Prostate gland (tissue), 2 donors: ENCODE data around the gene PRKG2. TPM values are rescaled to one million over a fixed set of nuclear protein-coding genes. Genes with fewer than 3 reads are reported as not detected.
"Not testable (repeated sequence)": the region's sequence is repeated elsewhere in the genome, so short reads cannot be mapped to it uniquely, and the experiment has no call there.

Source experiments
- DNase-seq: peaks from one replicate; pipeline ENCODE4 v3.0.0-alpha.2; 2019; ENCODE audit warnings: low spot score
- H3K27ac ChIP-seq, 2 donors: fragments of 200-600 bp; sonication (generic); 2 replicates each; pipeline ENCODE4 v1.5.1; 2017 to 2019
- H3K27me3 ChIP-seq: fragments of 200-600 bp; sonication (generic); replicated peaks from 2 replicates; pipeline ENCODE4 v1.5.1; 2019; ENCODE audit not compliant: insufficient read depth
- H3K36me3 ChIP-seq, 2 donors: fragments of 200-600 bp; sonication (generic); 1 replicate in 1 of 2; 2 replicates in 1 of 2; pipeline versions ENCODE4 v1.5.1 to v1.8.1; 2017 to 2019
- H3K4me1 ChIP-seq: fragments of 200-600 bp; sonication (generic); replicated peaks from 2 replicates; pipeline ENCODE4 v1.5.1; 2019
- H3K4me3 ChIP-seq, 2 donors: fragments of 200-600 bp; sonication (generic); 2 replicates each; pipeline ENCODE4 v1.5.1; 2017 to 2019
- H3K9me3 ChIP-seq: fragments of 200-600 bp; sonication (generic); 2 replicates; pipeline ENCODE4 v1.5.1; 2017
- POLR2A ChIP-seq: fragments of 450-650 bp; IDR thresholded peaks from one replicate; pipeline ENCODE4 v1.6.1; 2016; ENCODE audit warnings: antibody characterized with exemption, mild to moderate bottlenecking
- POLR2AphosphoS5 ChIP-seq: sonication (generic); formaldehyde crosslinking; IDR thresholded peaks from one replicate; pipeline ENCODE4 v1.6.1; 2017; ENCODE audit warnings: antibody characterized with exemption
- WGBS: methylation state at CpG from one replicate; pipeline ENCODE4 v1.1.5; 2018; 5-methylcytosine and 5-hydroxymethylcytosine counted together
- intact Hi-C: fragments of 100-400 bp; cut with DNase I; formaldehyde crosslinking; loops from one replicate; pipeline ENCODE4 v1.14.2; 2022
- total RNA-seq, 2 donors: library from RNA; depleted of rRNA; stranded (reverse); fragments of >200 nt; gene quantifications; one replicate each; pipeline ENCODE4 v1.1.0, GENCODE V29; 2016
- TF ChIP-seq, protein P1 (sequence below), 4 experiments: fragments of 200-600 bp in 2 of 4; fragments of 450-650 bp in 2 of 4; sonication (generic) in 2 of 4; IDR thresholded peaks; 1 replicate in 3 of 4; 2 replicates in 1 of 4; pipeline ENCODE4 v1.5.1; 2016 to 2019; ENCODE audit warnings: antibody characterized with exemption in 4 of 4, mild to moderate bottlenecking in 2 of 4, moderate library complexity in 2 of 4

Gene PRKG2
- total RNA-seq, 2 donors from 2014 or later, result 5.2 to 8.2 TPM

DNA sequence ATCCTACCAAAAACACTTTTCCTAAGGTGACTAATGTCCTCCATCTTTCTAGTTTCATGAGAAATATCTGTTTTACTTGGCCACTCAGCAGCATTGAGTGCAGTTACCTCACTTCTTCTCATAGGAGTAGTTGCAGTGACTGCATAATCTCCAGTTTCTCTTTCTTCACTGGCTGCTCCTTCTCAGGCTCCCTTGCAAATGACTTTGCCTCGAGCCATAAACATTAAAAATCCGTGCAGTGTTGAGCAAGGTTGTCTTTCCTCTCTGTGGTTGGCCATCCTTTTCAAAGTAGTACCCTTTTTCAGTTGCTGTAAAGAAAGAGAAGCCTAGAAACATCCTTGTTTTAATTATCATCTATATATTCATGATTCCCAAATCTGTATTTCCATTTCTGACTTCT lies 10.2 kb upstream of the PRKG2 start:
- intact Hi-C loops, result no loop called here
- H3K27me3 ChIP-seq, result no peaks in the 10 kb centered on the region
- no peaks in the 10 kb centered on the region for H3K9me3 ChIP-seq
- no peak overlapping the region for H3K4me3 ChIP-seq
- TF ChIP-seq POLR2A, result no peak
- no peak for TF ChIP-seq POLR2AphosphoS5
- TF ChIP-seq, protein P1, sequence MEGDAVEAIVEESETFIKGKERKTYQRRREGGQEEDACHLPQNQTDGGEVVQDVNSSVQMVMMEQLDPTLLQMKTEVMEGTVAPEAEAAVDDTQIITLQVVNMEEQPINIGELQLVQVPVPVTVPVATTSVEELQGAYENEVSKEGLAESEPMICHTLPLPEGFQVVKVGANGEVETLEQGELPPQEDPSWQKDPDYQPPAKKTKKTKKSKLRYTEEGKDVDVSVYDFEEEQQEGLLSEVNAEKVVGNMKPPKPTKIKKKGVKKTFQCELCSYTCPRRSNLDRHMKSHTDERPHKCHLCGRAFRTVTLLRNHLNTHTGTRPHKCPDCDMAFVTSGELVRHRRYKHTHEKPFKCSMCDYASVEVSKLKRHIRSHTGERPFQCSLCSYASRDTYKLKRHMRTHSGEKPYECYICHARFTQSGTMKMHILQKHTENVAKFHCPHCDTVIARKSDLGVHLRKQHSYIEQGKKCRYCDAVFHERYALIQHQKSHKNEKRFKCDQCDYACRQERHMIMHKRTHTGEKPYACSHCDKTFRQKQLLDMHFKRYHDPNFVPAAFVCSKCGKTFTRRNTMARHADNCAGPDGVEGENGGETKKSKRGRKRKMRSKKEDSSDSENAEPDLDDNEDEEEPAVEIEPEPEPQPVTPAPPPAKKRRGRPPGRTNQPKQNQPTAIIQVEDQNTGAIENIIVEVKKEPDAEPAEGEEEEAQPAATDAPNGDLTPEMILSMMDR (IDR thresholded peaks at IDR 0.05), result no peak
- no peaks in the 10 kb centered on the region for H3K36me3 ChIP-seq
- WGBS, result 49% methylated on average over 2 of the region's 2 CpGs
- no peak for DNase-seq
- H3K27ac ChIP-seq, result no peak overlapping the region
- H3K4me1 ChIP-seq, result no peaks in the 10 kb centered on the region

GRCh38 chr4:81222082-81222472 lies 7.1 kb upstream of the PRKG2 start:
- H3K4me1 ChIP-seq, H3K27ac ChIP-seq, H3K4me3 ChIP-seq, H3K36me3 ChIP-seq, H3K9me3 ChIP-seq, intact Hi-C loops, DNase-seq, H3K27me3 ChIP-seq: not testable (repeated sequence)

DNA sequence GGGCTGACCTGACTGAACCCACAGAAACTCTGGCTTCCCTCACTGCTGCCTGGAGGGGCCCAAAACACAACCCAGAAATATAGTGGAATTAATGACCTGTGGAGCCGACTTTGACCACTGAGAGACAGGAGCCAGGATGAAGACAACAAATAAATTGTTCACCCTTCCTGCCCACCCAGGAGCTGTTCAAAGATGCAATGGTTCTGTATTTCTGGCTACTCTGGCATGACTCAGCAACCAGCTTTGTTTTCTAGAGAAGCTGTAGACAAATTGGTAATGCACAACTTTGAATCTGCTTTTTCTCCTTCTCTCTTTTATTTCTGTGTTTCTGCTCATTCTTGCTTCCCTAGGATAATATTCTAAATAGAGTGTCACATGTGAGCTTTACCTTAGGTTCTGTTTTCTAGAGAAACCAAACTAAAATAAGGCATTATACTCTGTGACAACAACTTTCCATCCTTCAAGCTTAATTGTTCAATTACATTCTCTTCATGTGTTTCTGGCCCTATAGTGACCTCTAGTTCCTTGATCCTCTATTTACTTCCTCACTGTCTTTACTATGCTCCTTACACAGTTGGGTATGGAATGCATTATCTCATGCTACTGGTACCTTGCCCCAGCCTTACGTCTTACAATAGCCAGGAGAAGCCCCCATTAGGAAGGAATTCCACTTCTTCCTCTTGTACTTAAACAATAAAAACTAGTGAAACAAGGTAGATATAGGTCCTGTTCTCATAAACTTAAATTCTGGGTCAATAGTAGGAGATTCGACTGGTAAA lies 6.5 kb upstream of the PRKG2 start:
- Histone ChIP-seq H3K9me3 (no peaks in the 10 kb centered on the region), H3K4me3 (no peak overlapping the region), H3K36me3 (no peaks in the 10 kb centered on the region), H3K27me3 (no peaks in the 10 kb centered on the region), H3K4me1 (no peaks in the 10 kb centered on the region), H3K27ac (no peak overlapping the region)
- no peak for DNase-seq
- no peak for TF ChIP-seq POLR2A
- no peak for TF ChIP-seq POLR2AphosphoS5
- TF ChIP-seq, protein P1 (IDR thresholded peaks at IDR 0.05), result no peak
- 64% methylated on average over 3 of the region's 3 CpGs for WGBS
- intact Hi-C loops, result no loop called here

DNA sequence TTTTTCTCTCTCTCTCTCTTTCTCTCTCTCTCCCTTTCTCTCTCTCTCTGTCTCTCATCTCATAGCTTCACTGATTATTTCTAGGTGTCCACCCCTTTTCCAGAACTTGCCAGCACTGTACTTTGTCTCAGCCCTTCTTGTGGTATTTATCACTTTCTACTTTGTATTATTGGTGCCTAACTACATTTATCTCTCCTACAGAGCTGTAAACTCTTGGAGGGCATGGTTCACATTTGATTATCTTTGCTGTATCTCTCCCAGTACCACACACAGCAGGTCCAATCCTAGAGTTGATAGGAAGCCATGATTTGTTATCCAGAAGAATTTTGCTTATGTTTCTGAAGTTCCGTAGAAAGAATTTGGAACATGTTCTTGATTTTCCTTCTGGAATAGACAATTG lies 5.2 kb upstream of the PRKG2 start:
- intact Hi-C loops, result no loop called here
- 98% methylated on average over 1 of the region's 1 CpG for WGBS
- Histone ChIP-seq H3K27ac (no peak overlapping the region), H3K9me3 (no peaks in the 10 kb centered on the region), H3K4me1 (no peaks in the 10 kb centered on the region), H3K4me3 (no peak overlapping the region), H3K27me3 (no peaks in the 10 kb centered on the region), H3K36me3 (no peaks in the 10 kb centered on the region)
- TF ChIP-seq, protein P1 (IDR thresholded peaks at IDR 0.05), result no peak
- TF ChIP-seq POLR2A (no peak), POLR2AphosphoS5 (no peak)
- no peak for DNase-seq

- WGBS, result 91% methylated on average over 1 of the region's 1 CpG
- no peaks in the 10 kb centered on the region for H3K4me1 ChIP-seq
- H3K9me3 ChIP-seq, result no peaks in the 10 kb centered on the region
- no peak overlapping the region for H3K27ac ChIP-seq
- no peak overlapping the region for H3K4me3 ChIP-seq
- intact Hi-C loops, result no loop called here
- TF ChIP-seq, protein P1 (IDR thresholded peaks at IDR 0.05), result no peak
- TF ChIP-seq POLR2A (no peak), POLR2AphosphoS5 (no peak)
- DNase-seq, result no peak
- no peaks in the 10 kb centered on the region for H3K36me3 ChIP-seq
- no peaks in the 10 kb centered on the region for H3K27me3 ChIP-seq
These were observed 3.2 kb upstream of the PRKG2 start for GRCh38 chr4:81218206-81218605.
